ENCODE measurements around the gene SLC25A25.

Gene SLC25A25

GRCh38 chr9:128072144-128073021, 4.4 kb downstream of the SLC25A25 start:
- DNase-seq = peak in 4 of 5 experiments; percentile 31 to 80 (median 40)

GRCh38 chr9:128073253-128073886, 5.3 kb downstream of the SLC25A25 start:
- DNase-seq = no peak

GRCh38 chr9:128077847-128078503, 9.9 kb downstream of the SLC25A25 start:
- no peak for DNase-seq

GRCh38 chr9:128078504-128079434, 10.7 kb downstream of the SLC25A25 start:
- DNase-seq = no peak

GRCh38 chr9:128080206-128080605, 12.2 kb downstream of the SLC25A25 start:
- DNase-seq = no peak

GRCh38 chr9:128081056-128081455, 13.0 kb downstream of the SLC25A25 start:
- DNase-seq = no peak

GRCh38 chr9:128082151-128082550, 14.1 kb downstream of the SLC25A25 start:
- DNase-seq = no peak

- DNase-seq = no peak
Observed at GRCh38 chr9:128084746-128085145, 16.7 kb downstream of the SLC25A25 start.

- DNase-seq = no peak
Observed at GRCh38 chr9:128085943-128086342, 17.9 kb downstream of the SLC25A25 start.

GRCh38 chr9:128087262-128087661, 19.2 kb downstream of the SLC25A25 start:
- no peak for DNase-seq

GRCh38 chr9:128088253-128088945, 20.4 kb downstream of the SLC25A25 start:
- DNase-seq = peak in 1 of 5 experiments; percentile 51

GRCh38 chr9:128089299-128089698, 21.3 kb downstream of the SLC25A25 start:
- DNase-seq = no peak

GRCh38 chr9:128091144-128091543, 23.1 kb downstream of the SLC25A25 start:
- DNase-seq = no peak

- no peak for DNase-seq
Observed at GRCh38 chr9:128091571-128091970, 23.5 kb downstream of the SLC25A25 start.

GRCh38 chr9:128092199-128092977, 24.4 kb downstream of the SLC25A25 start:
- DNase-seq = no peak

GRCh38 chr9:128093011-128093410, 25.0 kb downstream of the SLC25A25 start:
- DNase-seq = no peak

GRCh38 chr9:128094166-128094949, 26.3 kb downstream of the SLC25A25 start:
- DNase-seq = peak in 3 of 5 experiments; percentile 66 to 85 (median 76)

- DNase-seq = no peak
Observed at GRCh38 chr9:128094950-128095544, 27.0 kb downstream of the SLC25A25 start.

All from T-helper 2 cell (primary cell).